GM21723 (cell line): Measurements from ENCODE around the gene SMPD2.
"Not testable (repeated sequence)": the region's sequence is repeated elsewhere in the genome, so short reads cannot be mapped to it uniquely, and the experiment has no call there.

Experiments
- ATAC-seq: cut with Tn5 transposase; IDR thresholded peaks from one replicate; pipeline ENCODE4 v1.9.1; 2021; ENCODE audit warnings: mild to moderate bottlenecking, moderate library complexity; ENCODE audit not compliant: unreplicated experiment

The SMPD2 gene

GRCh38 chr6:109460161-109460829 is 19.8 kb downstream of the SMPD2 start:
- no peak for ATAC-seq

GRCh38 chr6:109461205-109461604 is 20.7 kb downstream of the SMPD2 start:
- ATAC-seq: not testable (repeated sequence)

- no peak for ATAC-seq
Observed at GRCh38 chr6:109461733-109462526, 21.4 kb downstream of the SMPD2 start.

- no peak for ATAC-seq
Observed at GRCh38 chr6:109465772-109466171, 25.2 kb downstream of the SMPD2 start.

- ATAC-seq: no peak
Observed at GRCh38 chr6:109466212-109466923, 25.8 kb downstream of the SMPD2 start.

- no peak for ATAC-seq
Observed at GRCh38 chr6:109467696-109468095, 27.2 kb downstream of the SMPD2 start.

- ATAC-seq: no peak
Observed at GRCh38 chr6:109469591-109470189, 29.2 kb downstream of the SMPD2 start.

- ATAC-seq: no peak
Observed at GRCh38 chr6:109471105-109471810, 30.7 kb downstream of the SMPD2 start.

- peak; percentile 69 for ATAC-seq
Observed at GRCh38 chr6:109472132-109472995, 31.8 kb downstream of the SMPD2 start.

GRCh38 chr6:109473120-109473519 is 32.6 kb downstream of the SMPD2 start:
- ATAC-seq: no peak

GRCh38 chr6:109474995-109475394 is 34.5 kb downstream of the SMPD2 start:
- no peak for ATAC-seq

- no peak for ATAC-seq
Observed at GRCh38 chr6:109475625-109476024, 35.1 kb downstream of the SMPD2 start.

GRCh38 chr6:109477184-109477583 is 36.7 kb downstream of the SMPD2 start:
- no peak for ATAC-seq

- no peak for ATAC-seq
Observed at GRCh38 chr6:109477725-109478124, 37.2 kb downstream of the SMPD2 start.

GRCh38 chr6:109478222-109478805 is 37.8 kb downstream of the SMPD2 start:
- no peak for ATAC-seq

- no peak for ATAC-seq
Observed at GRCh38 chr6:109478841-109479624, 38.5 kb downstream of the SMPD2 start.

- no peak for ATAC-seq
Observed at GRCh38 chr6:109480993-109481480, 40.5 kb downstream of the SMPD2 start.
